ENCODE measurements around the gene GTPBP2. TPM values are rescaled to one million over a fixed set of nuclear protein-coding genes. Genes with fewer than 3 reads are reported as not detected.
"Not testable (repeated sequence)": the region's sequence is repeated elsewhere in the genome, so short reads cannot be mapped to it uniquely, and the experiment has no call there.

The GTPBP2 gene
- total and polyA plus RNA-seq, 2 of the 8 experiments (the other 6 are each of a cell fraction or from before 2014, with no cell fraction given) = 58.3 to 86.1 TPM

- H3K79me1 ChIP-seq (ENCODE audit: low read depth, low read length); H3K4me2 ChIP-seq (ENCODE audit: insufficient read depth in 1 of 2, low read depth in 2 of 2, low read length in 2 of 2); H2BK15ac ChIP-seq (ENCODE audit: low read length); H3K27ac ChIP-seq (ENCODE audit: low read depth, low read length); H3K4me3 ChIP-seq (ENCODE audit: extremely low read depth in 1 of 4, insufficient read depth in 2 of 4, low read depth in 3 of 4, low read length in 4 of 4); H3K4ac ChIP-seq (replicated peaks; ENCODE audit: insufficient read length, low read depth, low read length); DNase-seq (ENCODE audit: low read depth in 1 of 2, low spot score in 2 of 2); H3K27me3 ChIP-seq (replicated peaks in 1 of 4; ENCODE audit: control insufficient read depth in 3 of 4, extremely low read depth in 1 of 4, insufficient read depth in 3 of 4, low read length in 3 of 4); H3K9ac ChIP-seq (replicated peaks in 1 of 4; ENCODE audit: extremely low read depth in 1 of 4, low read depth in 3 of 4, low read length in 3 of 4); H4K5ac ChIP-seq (ENCODE audit: insufficient read length, low read depth, low read length); H2BK120ac ChIP-seq (replicated peaks; ENCODE audit: low read depth, low read length); H4K8ac ChIP-seq (ENCODE audit: extremely low read depth, insufficient read depth, low read length); H4K91ac ChIP-seq (replicated peaks; ENCODE audit: insufficient read length, low read length); CTCF ChIA-PET (ENCODE audit: partially characterized antibody); FAIRE-seq; H2BK5ac ChIP-seq (ENCODE audit: low read depth, low read length); H2BK12ac ChIP-seq (ENCODE audit: low read depth, low read length); H3K36me3 ChIP-seq (ENCODE audit: control insufficient read depth in 2 of 4, insufficient read depth in 4 of 4, low read length in 3 of 4); H3K56ac ChIP-seq (replicated peaks; ENCODE audit: insufficient read length, low read depth, low read length); H2AK5ac ChIP-seq (ENCODE audit: low read depth, low read length); H3K18ac ChIP-seq (ENCODE audit: extremely low read depth, low read length); H4K20me1 ChIP-seq (replicated peaks in 1 of 2; ENCODE audit: control insufficient read depth in 1 of 2, insufficient read depth in 2 of 2, low read length in 2 of 2); H3K9me3 ChIP-seq (ENCODE audit: insufficient read depth in 2 of 2, low read depth in 1 of 2, low read length in 1 of 2); H3K14ac ChIP-seq (ENCODE audit: insufficient read length); H2AFZ ChIP-seq (ENCODE audit: low read length); H3K23ac ChIP-seq (ENCODE audit: insufficient read length); H2BK20ac ChIP-seq (ENCODE audit: low read length): not testable (repeated sequence)
- WGBS, 2 experiments (ENCODE audit: extremely low coverage in 1 of 2, insufficient coverage in 1 of 2, insufficient read length in 1 of 2, insufficient replicate concordance in 2 of 2, low coverage in 1 of 2, low lambda C conversion rate in 2 of 2, missing lambda C conversion rate in 1 of 2) = 80% methylated on average over 6 of the region's 7 CpGs; no CpG with 5 or more reads in 1 of the 2 experiments
- peaks cover 3 to 26% of the 10 kb centered on the region in 2 experiments for H3K79me2 ChIP-seq (ENCODE audit: control insufficient read depth in 1 of 2, insufficient read depth in 2 of 2, low read length in 2 of 2)
- peaks cover 14% of the 10 kb centered on the region for H3K23me2 ChIP-seq (ENCODE audit: low read depth, low read length)
- POLR2A ChIA-PET (ENCODE audit: partially characterized antibody) = interaction anchor here (0.6 to 2.1 kb wide), 5 partner anchors 11 to 674 kb away, joined by 3 to 10 read pairs (median 3); partner anchors contain the start of genes HSP90AB1 and RSPH9
- H3K4me1 ChIP-seq (replicated peaks in 1 of 4; ENCODE audit: control insufficient read depth in 3 of 4, insufficient read depth in 4 of 4, low read length in 3 of 4) = peaks cover 0 to 14% (median 3%) of the 10 kb centered on the region in 4 experiments; a peak in 5 of 7 replicates
Observed at GRCh38 chr6:43633002-43633401, 3.9 kb upstream of the GTPBP2 start.
